Panc1 (cell line): ENCODE measurements around the gene TMEM238L. TPM values are rescaled to one million over a fixed set of nuclear protein-coding genes. Genes with fewer than 3 reads are reported as not detected.

Source experiments
- ATAC-seq: fragments of 200-7000 bp; cut with Tn5 transposase; 2 replicates; pipeline ENCODE4 v1.9.1; 2020; ENCODE audit warnings: mild to moderate bottlenecking, moderate library complexity
- BruUV-seq: library from RNA; stranded (reverse); fragments of 400-500 nt; replicated peaks from 2 replicates; lab custom pipeline; 2021; lab: Mats Ljungman, UMichigan
- CTCF ChIA-PET: fragments of 300-600 bp; sonication (Branson Sonifier 250); formaldehyde crosslinking; loops from one replicate; lab custom pipeline; 2022; ENCODE audit warnings: antibody characterized with exemption; lab: Charles Lee
- POLR2A ChIA-PET: fragments of 300-600 bp; sonication (Branson Sonifier 250); formaldehyde crosslinking; loops from one replicate; lab custom pipeline; 2022; ENCODE audit warnings: antibody characterized with exemption; lab: Charles Lee
- DNase-seq: peaks from one replicate; pipeline ENCODE4 v3.0.0-alpha.2; 2010; ENCODE audit warnings: low read depth, low spot score
- H3K27ac ChIP-seq: 2 replicates; pipeline ENCODE4 v1.5.1; 2011; ENCODE audit warnings: mild to moderate bottlenecking, low read length, inconsistent platforms
- H3K27me3 ChIP-seq: fragments of 200-500 bp; sonication (Bioruptor generic); 2 replicates; pipeline ENCODE4 v1.6.0; 2014; ENCODE audit warnings: low read length, inconsistent platforms; ENCODE audit not compliant: control insufficient read depth, insufficient read depth
- H3K36me3 ChIP-seq: fragments of 200-500 bp; sonication (Bioruptor generic); 2 replicates; pipeline ENCODE4 v1.5.1; 2014; ENCODE audit warnings: inconsistent platforms, mild to moderate bottlenecking, low read length, moderate library complexity; ENCODE audit not compliant: control insufficient read depth, insufficient read depth
- H3K4me1 ChIP-seq: 2 replicates; pipeline ENCODE4 v1.5.1; 2011; ENCODE audit warnings: inconsistent platforms, mild to moderate bottlenecking, low read length, moderate library complexity; ENCODE audit not compliant: control insufficient read depth, insufficient read depth
- H3K4me3 ChIP-seq, 2 experiments: 2 replicates each; pipeline ENCODE4 v1.5.1; 2011 to 2012; ENCODE audit warnings: low read depth in 2 of 2, low read length in 2 of 2, mild to moderate bottlenecking in 2 of 2, inconsistent platforms in 1 of 2, moderate library complexity in 1 of 2
- H3K9me3 ChIP-seq: fragments of 200-500 bp; sonication (Bioruptor generic); 2 replicates; pipeline ENCODE4 v1.5.1; 2014; ENCODE audit warnings: low read depth, mild to moderate bottlenecking, inconsistent platforms, low read length, moderate library complexity; ENCODE audit not compliant: control insufficient read depth, insufficient read depth
- POLR2AphosphoS5 ChIP-seq: IDR thresholded peaks from 2 replicates; pipeline ENCODE4 v1.6.1; 2012; ENCODE audit warnings: mild to moderate bottlenecking, low read depth, low read length, moderate library complexity
- SIN3A ChIP-seq: IDR thresholded peaks from 2 replicates; pipeline ENCODE4 v1.6.1; 2012; ENCODE audit warnings: low read depth, mild to moderate bottlenecking, low read length, moderate library complexity, borderline replicate concordance; ENCODE audit not compliant: insufficient read depth
- TCF7L2 ChIP-seq: IDR thresholded peaks from 2 replicates; pipeline ENCODE4 v1.6.1; 2011; ENCODE audit warnings: mild to moderate bottlenecking, low read depth, low read length, inconsistent platforms
- in situ Hi-C: cut with HindIII; loops from 2 replicates; pipeline ENCODE4 v1.10.0; 2016; ENCODE audit warnings: low sequenced_read_pairs, low pct_unique_long_range_greater_than_20kb
- intact Hi-C: fragments of 100-400 bp; cut with micrococcal nuclease; formaldehyde crosslinking; loops from one replicate; pipeline ENCODE4 v1.10.0; 2022; ENCODE audit not compliant: unreplicated experiment
- total RNA-seq: library from RNA; stranded (reverse); gene quantifications from one replicate; pipeline ENCODE4 v1.2.1, GENCODE V29; 2021; ENCODE audit not compliant: unreplicated experiment
- TF ChIP-seq, protein P1 (sequence below), 2 experiments: IDR thresholded peaks; 2 replicates each; pipeline ENCODE4 v1.6.1; 2011 to 2012; ENCODE audit warnings: low read depth in 2 of 2, control low read depth in 1 of 2, low read length in 1 of 2, mild to moderate bottlenecking in 1 of 2, moderate library complexity in 1 of 2; ENCODE audit not compliant: insufficient read depth in 1 of 2
- TF ChIP-seq, protein P2 (sequence below): fragments of 450-650 bp; IDR thresholded peaks from 2 replicates; pipeline ENCODE4 v1.5.1; 2017; ENCODE audit warnings: mild to moderate bottlenecking

The TMEM238L gene
- total RNA-seq, 1 experiment from 2014 or later: not detected

DNA sequence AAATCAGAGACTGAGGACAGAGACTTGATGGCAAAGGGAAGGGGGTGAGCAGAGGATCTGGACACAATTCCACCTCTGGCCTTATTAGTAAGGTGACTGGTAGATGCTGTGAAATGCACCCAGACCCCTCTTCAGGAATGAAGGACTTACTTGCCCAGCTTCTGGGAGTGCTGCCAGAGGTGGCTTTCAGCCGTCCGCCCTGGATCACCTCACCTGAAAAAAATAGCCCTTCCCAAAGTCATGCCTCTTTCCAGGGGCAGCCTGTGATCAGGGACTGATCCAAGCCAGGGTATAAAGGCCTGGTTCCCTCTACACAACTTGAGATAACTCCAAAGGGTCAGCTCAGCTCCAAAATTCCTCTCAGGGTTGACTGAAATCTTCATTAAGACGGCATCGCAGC, 53.7 kb downstream of the TMEM238L start:
- H3K4me3 ChIP-seq: no peak overlapping the region
- H3K27me3 ChIP-seq: no peaks in the 10 kb centered on the region
- BruUV-seq: no TSS peak
- H3K9me3 ChIP-seq: no peaks in the 10 kb centered on the region
- ChIA-PET CTCF (no interaction called here), POLR2A (no interaction called here)
- intact Hi-C loops (no loop called here), in situ Hi-C loops (no loop called here)
- no peak for ATAC-seq
- H3K27ac ChIP-seq: no peak overlapping the region
- H3K4me1 ChIP-seq: no peaks in the 10 kb centered on the region
- TF ChIP-seq, protein P1, sequence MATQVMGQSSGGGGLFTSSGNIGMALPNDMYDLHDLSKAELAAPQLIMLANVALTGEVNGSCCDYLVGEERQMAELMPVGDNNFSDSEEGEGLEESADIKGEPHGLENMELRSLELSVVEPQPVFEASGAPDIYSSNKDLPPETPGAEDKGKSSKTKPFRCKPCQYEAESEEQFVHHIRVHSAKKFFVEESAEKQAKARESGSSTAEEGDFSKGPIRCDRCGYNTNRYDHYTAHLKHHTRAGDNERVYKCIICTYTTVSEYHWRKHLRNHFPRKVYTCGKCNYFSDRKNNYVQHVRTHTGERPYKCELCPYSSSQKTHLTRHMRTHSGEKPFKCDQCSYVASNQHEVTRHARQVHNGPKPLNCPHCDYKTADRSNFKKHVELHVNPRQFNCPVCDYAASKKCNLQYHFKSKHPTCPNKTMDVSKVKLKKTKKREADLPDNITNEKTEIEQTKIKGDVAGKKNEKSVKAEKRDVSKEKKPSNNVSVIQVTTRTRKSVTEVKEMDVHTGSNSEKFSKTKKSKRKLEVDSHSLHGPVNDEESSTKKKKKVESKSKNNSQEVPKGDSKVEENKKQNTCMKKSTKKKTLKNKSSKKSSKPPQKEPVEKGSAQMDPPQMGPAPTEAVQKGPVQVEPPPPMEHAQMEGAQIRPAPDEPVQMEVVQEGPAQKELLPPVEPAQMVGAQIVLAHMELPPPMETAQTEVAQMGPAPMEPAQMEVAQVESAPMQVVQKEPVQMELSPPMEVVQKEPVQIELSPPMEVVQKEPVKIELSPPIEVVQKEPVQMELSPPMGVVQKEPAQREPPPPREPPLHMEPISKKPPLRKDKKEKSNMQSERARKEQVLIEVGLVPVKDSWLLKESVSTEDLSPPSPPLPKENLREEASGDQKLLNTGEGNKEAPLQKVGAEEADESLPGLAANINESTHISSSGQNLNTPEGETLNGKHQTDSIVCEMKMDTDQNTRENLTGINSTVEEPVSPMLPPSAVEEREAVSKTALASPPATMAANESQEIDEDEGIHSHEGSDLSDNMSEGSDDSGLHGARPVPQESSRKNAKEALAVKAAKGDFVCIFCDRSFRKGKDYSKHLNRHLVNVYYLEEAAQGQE (IDR thresholded peaks at IDR 0.05; ENCODE audit: insufficient read depth in 1 of 2, low read depth in 2 of 2, low read length in 1 of 2): no peak
- no peak for TF ChIP-seq TCF7L2
- no peak for TF ChIP-seq SIN3A
- TF ChIP-seq POLR2AphosphoS5: no peak
- TF ChIP-seq, protein P2, sequence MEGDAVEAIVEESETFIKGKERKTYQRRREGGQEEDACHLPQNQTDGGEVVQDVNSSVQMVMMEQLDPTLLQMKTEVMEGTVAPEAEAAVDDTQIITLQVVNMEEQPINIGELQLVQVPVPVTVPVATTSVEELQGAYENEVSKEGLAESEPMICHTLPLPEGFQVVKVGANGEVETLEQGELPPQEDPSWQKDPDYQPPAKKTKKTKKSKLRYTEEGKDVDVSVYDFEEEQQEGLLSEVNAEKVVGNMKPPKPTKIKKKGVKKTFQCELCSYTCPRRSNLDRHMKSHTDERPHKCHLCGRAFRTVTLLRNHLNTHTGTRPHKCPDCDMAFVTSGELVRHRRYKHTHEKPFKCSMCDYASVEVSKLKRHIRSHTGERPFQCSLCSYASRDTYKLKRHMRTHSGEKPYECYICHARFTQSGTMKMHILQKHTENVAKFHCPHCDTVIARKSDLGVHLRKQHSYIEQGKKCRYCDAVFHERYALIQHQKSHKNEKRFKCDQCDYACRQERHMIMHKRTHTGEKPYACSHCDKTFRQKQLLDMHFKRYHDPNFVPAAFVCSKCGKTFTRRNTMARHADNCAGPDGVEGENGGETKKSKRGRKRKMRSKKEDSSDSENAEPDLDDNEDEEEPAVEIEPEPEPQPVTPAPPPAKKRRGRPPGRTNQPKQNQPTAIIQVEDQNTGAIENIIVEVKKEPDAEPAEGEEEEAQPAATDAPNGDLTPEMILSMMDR: no peak
- H3K36me3 ChIP-seq: no peaks in the 10 kb centered on the region
- DNase-seq: no peak

DNA sequence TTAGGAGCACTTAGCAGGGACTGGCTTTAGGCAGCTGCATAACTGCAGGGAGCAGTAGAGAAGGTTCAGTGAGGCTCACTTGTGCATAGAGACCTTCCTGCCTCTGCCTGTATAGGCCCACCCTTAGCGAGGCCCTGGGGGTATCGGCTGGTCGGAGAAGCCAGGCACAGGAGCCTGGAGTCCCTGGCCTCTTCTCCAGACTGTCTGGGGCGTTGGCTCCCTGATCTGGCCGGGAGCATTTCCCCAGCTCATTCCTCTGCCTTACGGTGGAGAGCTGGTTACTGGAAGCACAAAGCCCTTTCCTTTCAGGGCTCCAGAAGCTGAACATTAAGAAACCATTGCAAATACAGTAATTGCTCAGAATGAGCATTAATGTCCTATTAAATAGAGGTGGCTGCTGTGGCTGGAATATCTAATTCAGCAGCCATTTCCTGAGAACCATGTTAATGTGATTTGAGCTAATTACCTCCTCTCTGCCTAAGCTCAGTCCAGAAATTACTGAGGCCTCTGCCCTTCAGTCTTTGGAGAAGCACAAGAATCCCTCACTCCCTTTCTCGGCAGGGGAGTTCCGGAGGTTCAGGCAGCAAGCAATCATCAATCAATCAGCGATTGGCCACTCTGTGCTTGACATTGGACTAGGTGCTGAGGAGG, 55.2 kb downstream of the TMEM238L start:
- Histone ChIP-seq H3K36me3 (no peaks in the 10 kb centered on the region), H3K4me3 (no peak overlapping the region), H3K27ac (no peak overlapping the region), H3K27me3 (no peaks in the 10 kb centered on the region), H3K4me1 (no peaks in the 10 kb centered on the region), H3K9me3 (no peaks in the 10 kb centered on the region)
- intact Hi-C loops (no loop called here), in situ Hi-C loops (no loop called here)
- BruUV-seq: no TSS peak
- ATAC-seq (no peak), DNase-seq (no peak)
- ChIA-PET POLR2A (no interaction called here), CTCF (no interaction called here)
- TF ChIP-seq SIN3A (no peak), POLR2AphosphoS5 (no peak), TCF7L2 (no peak)
- TF ChIP-seq, protein P1 (IDR thresholded peaks at IDR 0.05; ENCODE audit: insufficient read depth in 1 of 2, low read depth in 2 of 2, low read length in 1 of 2): no peak
- TF ChIP-seq, protein P2: no peak
